Loucy (cell line): ENCODE data around the gene RNF19B.

Experiments
- H2AFZ ChIP-seq: fragments of 200-600 bp; sonication (generic); 2 replicates; pipeline ENCODE4 v1.6.0; 2016; ENCODE audit warnings: antibody characterized with exemption, mild to moderate bottlenecking, low read length, moderate library complexity
- H3F3A ChIP-seq: fragments of 200-600 bp; 2 replicates; pipeline ENCODE4 v1.6.0; 2016; ENCODE audit warnings: antibody characterized with exemption, low read depth, mild to moderate bottlenecking
- H3K27me3 ChIP-seq: fragments of 200-600 bp; sonication (generic); 2 replicates; pipeline ENCODE4 v1.6.1; 2014; ENCODE audit warnings: low read length, mild to moderate bottlenecking; ENCODE audit not compliant: insufficient read depth, poor library complexity, severe bottlenecking
- H3K36me3 ChIP-seq: fragments of 200-600 bp; sonication (generic); 2 replicates; pipeline ENCODE4 v1.6.1; 2016; ENCODE audit warnings: low read length; ENCODE audit not compliant: insufficient read depth
- H3K4me1 ChIP-seq: fragments of 200-600 bp; sonication (generic); 2 replicates; pipeline ENCODE4 v1.5.1; 2014; ENCODE audit warnings: low read length, mild to moderate bottlenecking; ENCODE audit not compliant: insufficient read depth, poor library complexity, severe bottlenecking
- H3K4me2 ChIP-seq: fragments of 200-600 bp; sonication (generic); 2 replicates; pipeline ENCODE4 v1.6.0; 2014; ENCODE audit warnings: antibody characterized with exemption, low read length, low read depth, mild to moderate bottlenecking; ENCODE audit not compliant: poor library complexity, severe bottlenecking
- H3K4me3 ChIP-seq: fragments of 200-600 bp; sonication (generic); 2 replicates; pipeline ENCODE4 v1.5.1; 2014; ENCODE audit warnings: low read length, mild to moderate bottlenecking, mixed read lengths; ENCODE audit not compliant: poor library complexity, severe bottlenecking
- H3K79me2 ChIP-seq: fragments of 200-600 bp; sonication (generic); 2 replicates; pipeline ENCODE4 v1.6.1; 2014; ENCODE audit warnings: low read length; ENCODE audit not compliant: insufficient read depth
- H3K9ac ChIP-seq: fragments of 200-600 bp; sonication (generic); 2 replicates; pipeline ENCODE4 v1.6.0; 2014; ENCODE audit warnings: mild to moderate bottlenecking, low read depth, low read length, moderate library complexity; ENCODE audit not compliant: poor library complexity, severe bottlenecking
- H3K9me2 ChIP-seq: fragments of 200-600 bp; sonication (generic); replicated peaks from 2 replicates; pipeline ENCODE4 v1.6.1; 2016; ENCODE audit warnings: low read depth, low read length, mixed read lengths
- H3K9me3 ChIP-seq: fragments of 200-600 bp; sonication (generic); 2 replicates; pipeline ENCODE4 v1.6.1; 2014; ENCODE audit warnings: mild to moderate bottlenecking, antibody characterized with exemption, low read length, low read depth; ENCODE audit not compliant: insufficient read depth
- H4K20me1 ChIP-seq: fragments of 200-600 bp; sonication (generic); 2 replicates; pipeline ENCODE4 v1.6.0; 2014; ENCODE audit warnings: antibody characterized with exemption, low read length, mild to moderate bottlenecking; ENCODE audit not compliant: insufficient read depth, poor library complexity, severe bottlenecking
- EZH2phosphoT487 ChIP-seq: fragments of 200-600 bp; IDR thresholded peaks from 2 replicates; pipeline ENCODE4 v1.6.1; 2018; ENCODE audit warnings: antibody characterized with exemption, mild to moderate bottlenecking, moderate library complexity, borderline replicate concordance
- TF ChIP-seq, protein P1 (sequence below): fragments of 200-600 bp; sonication (generic); conservative IDR thresholded peaks from 2 replicates; pipeline ENCODE4 v1.5.1; 2014; ENCODE audit warnings: mild to moderate bottlenecking, antibody characterized with exemption, low read length

RNF19B gene

DNA sequence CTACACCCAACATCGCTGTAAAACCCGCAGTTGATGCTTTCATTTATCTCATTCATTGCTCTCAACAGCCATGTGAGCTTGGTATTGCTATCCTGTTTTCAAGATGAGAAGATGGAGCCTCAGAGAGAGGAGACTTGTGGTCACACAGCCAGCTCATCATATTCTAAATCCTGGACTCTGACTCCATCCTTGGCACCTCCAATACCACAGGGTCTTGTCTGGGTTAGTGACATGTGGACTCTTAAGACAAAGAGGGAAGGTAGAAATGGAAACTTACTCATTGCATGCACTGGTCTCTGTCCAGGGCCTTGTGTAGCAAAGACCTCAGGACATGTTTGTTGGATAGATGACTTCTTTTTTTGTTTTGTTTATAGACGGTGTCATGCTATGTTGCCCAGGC is 7.0 kb upstream of the RNF19B start:
- TF ChIP-seq, protein P1, sequence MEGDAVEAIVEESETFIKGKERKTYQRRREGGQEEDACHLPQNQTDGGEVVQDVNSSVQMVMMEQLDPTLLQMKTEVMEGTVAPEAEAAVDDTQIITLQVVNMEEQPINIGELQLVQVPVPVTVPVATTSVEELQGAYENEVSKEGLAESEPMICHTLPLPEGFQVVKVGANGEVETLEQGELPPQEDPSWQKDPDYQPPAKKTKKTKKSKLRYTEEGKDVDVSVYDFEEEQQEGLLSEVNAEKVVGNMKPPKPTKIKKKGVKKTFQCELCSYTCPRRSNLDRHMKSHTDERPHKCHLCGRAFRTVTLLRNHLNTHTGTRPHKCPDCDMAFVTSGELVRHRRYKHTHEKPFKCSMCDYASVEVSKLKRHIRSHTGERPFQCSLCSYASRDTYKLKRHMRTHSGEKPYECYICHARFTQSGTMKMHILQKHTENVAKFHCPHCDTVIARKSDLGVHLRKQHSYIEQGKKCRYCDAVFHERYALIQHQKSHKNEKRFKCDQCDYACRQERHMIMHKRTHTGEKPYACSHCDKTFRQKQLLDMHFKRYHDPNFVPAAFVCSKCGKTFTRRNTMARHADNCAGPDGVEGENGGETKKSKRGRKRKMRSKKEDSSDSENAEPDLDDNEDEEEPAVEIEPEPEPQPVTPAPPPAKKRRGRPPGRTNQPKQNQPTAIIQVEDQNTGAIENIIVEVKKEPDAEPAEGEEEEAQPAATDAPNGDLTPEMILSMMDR, result no peak
- TF ChIP-seq EZH2phosphoT487, result no peak
- Histone ChIP-seq H3K4me2 (no peak overlapping the region), H3K4me3 (no peak overlapping the region), H3K79me2 (no peaks in the 10 kb centered on the region), H4K20me1 (no peaks in the 10 kb centered on the region), H3K9me3 (no peaks in the 10 kb centered on the region), H3K9ac (no peak overlapping the region), H3K9me2 (no peaks in the 10 kb centered on the region), H3K36me3 (no peaks in the 10 kb centered on the region), H2AFZ (no peak overlapping the region), H3F3A (no peaks in the 10 kb centered on the region), H3K4me1 (no peaks in the 10 kb centered on the region), H3K27me3 (peaks cover 21% of the 10 kb centered on the region)

DNA sequence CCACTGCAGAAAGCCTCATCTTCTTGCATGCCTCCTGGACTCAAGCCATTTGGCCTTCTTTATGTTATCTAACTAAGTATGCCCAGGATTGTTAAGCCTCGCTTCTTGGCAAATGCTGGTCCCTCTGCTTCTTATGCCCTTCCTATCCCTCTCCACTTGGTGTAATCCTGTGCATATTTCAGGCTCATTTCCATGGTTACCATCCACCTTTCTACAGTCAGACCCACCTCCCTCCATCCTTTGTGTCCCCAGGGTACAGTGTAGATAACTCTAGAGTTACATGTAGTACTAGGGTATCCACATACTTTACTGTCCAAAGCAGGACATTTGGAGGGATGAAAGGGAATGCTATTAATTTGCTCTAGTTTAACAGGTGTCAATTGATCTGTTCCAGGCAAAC is 6.5 kb upstream of the RNF19B start:
- H3K9me3 ChIP-seq, result no peaks in the 10 kb centered on the region
- no peak overlapping the region for H3K9ac ChIP-seq
- no peak overlapping the region for H2AFZ ChIP-seq
- peaks cover 26% of the 10 kb centered on the region for H3K27me3 ChIP-seq
- H3K36me3 ChIP-seq, result no peaks in the 10 kb centered on the region
- no peaks in the 10 kb centered on the region for H3F3A ChIP-seq
- no peaks in the 10 kb centered on the region for H4K20me1 ChIP-seq
- TF ChIP-seq, protein P1, result no peak
- no peak for TF ChIP-seq EZH2phosphoT487
- no peaks in the 10 kb centered on the region for H3K79me2 ChIP-seq
- H3K4me1 ChIP-seq, result no peaks in the 10 kb centered on the region
- H3K4me3 ChIP-seq, result no peak overlapping the region
- H3K9me2 ChIP-seq, result no peaks in the 10 kb centered on the region
- H3K4me2 ChIP-seq, result no peak overlapping the region

DNA sequence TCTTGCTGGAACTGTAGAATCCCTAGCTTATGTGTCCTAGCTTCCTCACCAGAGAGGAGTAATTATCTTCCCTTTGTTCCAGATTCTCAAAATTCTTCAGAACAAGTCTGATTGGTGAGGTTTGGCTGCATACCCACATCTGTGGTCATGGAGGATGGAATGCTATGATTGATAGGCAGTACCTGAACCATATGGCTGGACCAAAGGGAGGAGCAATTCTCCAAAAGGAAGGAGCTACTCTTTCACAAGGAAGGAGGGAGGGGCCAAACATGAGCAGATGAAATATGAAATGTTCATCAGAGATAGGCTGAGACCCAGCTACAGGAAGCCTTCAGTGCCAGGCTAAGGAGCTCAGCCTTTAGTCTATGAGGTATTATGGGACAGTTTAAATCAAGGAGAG is 5.0 kb upstream of the RNF19B start:
- Histone ChIP-seq H3K4me3 (no peak overlapping the region), H3K27me3 (peaks cover 30% of the 10 kb centered on the region), H3K9me3 (no peaks in the 10 kb centered on the region), H3K9me2 (no peaks in the 10 kb centered on the region), H2AFZ (peak overlapping the region; percentile 60; the same call in 1 of the 2 replicates), H3K79me2 (no peaks in the 10 kb centered on the region), H3K4me1 (no peaks in the 10 kb centered on the region), H4K20me1 (no peaks in the 10 kb centered on the region), H3K4me2 (no peak overlapping the region), H3K9ac (no peak overlapping the region), H3K36me3 (no peaks in the 10 kb centered on the region), H3F3A (no peaks in the 10 kb centered on the region)
- no peak for TF ChIP-seq EZH2phosphoT487
- TF ChIP-seq, protein P1, result no peak
